ENCODE data around the gene LRRC31.

- TF ChIP-seq EP300 (IDR thresholded peaks at IDR 0.05; ENCODE audit: borderline replicate concordance in 1 of 2, low read depth in 1 of 2, low read length in 1 of 2), result no peak
- no peak for TF ChIP-seq SIN3A (IDR thresholded peaks at IDR 0.05; ENCODE audit: borderline replicate concordance, low read depth, low read length)
- no peak for TF ChIP-seq CTCF (IDR thresholded peaks at IDR 0.05)
- no peak for TF ChIP-seq IRF3 (IDR thresholded peaks at IDR 0.05; ENCODE audit: low read depth, low read length)
- TF ChIP-seq TAF1 (IDR thresholded peaks at IDR 0.05; ENCODE audit: borderline replicate concordance, low read depth, low read length), result no peak
- TF ChIP-seq ELF1 (IDR thresholded peaks at IDR 0.05), result no peak
- no peak for TF ChIP-seq RFX5 (IDR thresholded peaks at IDR 0.05; ENCODE audit: low read length)
- TF ChIP-seq ZBTB33 (IDR thresholded peaks at IDR 0.05; ENCODE audit: borderline replicate concordance, low read depth), result no peak
- no peak for TF ChIP-seq POLR2AphosphoS5 (IDR thresholded peaks at IDR 0.05; ENCODE audit: low read depth, low read length)
- TF ChIP-seq CHD2 (IDR thresholded peaks at IDR 0.05; ENCODE audit: low read length, partially characterized antibody), result no peak
- TF ChIP-seq EZH2phosphoT487 (IDR thresholded peaks at IDR 0.05; ENCODE audit: borderline replicate concordance, low read depth), result no peak
- no peak for TF ChIP-seq RAD21 (IDR thresholded peaks at IDR 0.05; ENCODE audit: low read length)
- no peak for TF ChIP-seq PBX3 (IDR thresholded peaks at IDR 0.05)
These were observed 11.0 kb upstream of the LRRC31 start for GRCh38 chr3:169880576-169881250.

Measured in SK-N-SH (cell line).